IMR-90 (cell line): Measurements from ENCODE around the gene GADD45GIP1. TPM values are rescaled to one million over a fixed set of nuclear protein-coding genes. Genes with fewer than 3 reads are reported as not detected.

Experiments
- ATAC-seq: fragments of 200-7000 bp; cut with Tn5 transposase; 2 replicates; pipeline ENCODE4 v1.9.1; 2020; ENCODE audit warnings: low read depth, mild to moderate bottlenecking, moderate library complexity
- BruUV-seq: library from RNA; stranded (reverse); fragments of 400-500 nt; replicated peaks from 2 replicates; lab custom pipeline; 2021; lab: Mats Ljungman, UMichigan
- CTCF ChIA-PET: fragments of 300-600 bp; formaldehyde crosslinking; extraction: SDS; loops from one replicate; lab custom pipeline; 2021; ENCODE audit warnings: antibody characterized with exemption; lab: Yijun Ruan, JAX
- POLR2A ChIA-PET: fragments of 300-600 bp; sonication (Branson Sonifier 250); formaldehyde crosslinking; loops from one replicate; lab custom pipeline; 2022; ENCODE audit warnings: antibody characterized with exemption; ENCODE audit not compliant: unreplicated experiment; lab: Charles Lee
- DNase-seq: peaks from one replicate; pipeline ENCODE4 v3.0.0; 2013
- H2AFZ ChIP-seq: replicated peaks from 2 replicates; pipeline ENCODE3; 2013; ENCODE audit warnings: low read length, mild to moderate bottlenecking; ENCODE audit not compliant: poor library complexity
- H2AK5ac ChIP-seq: 2 replicates; pipeline ENCODE4 v1.6.1; 2013; ENCODE audit warnings: low read depth, low read length, inconsistent platforms
- H2AK9ac ChIP-seq: replicated peaks from 2 replicates; pipeline ENCODE3; 2013; ENCODE audit warnings: mild to moderate bottlenecking, low read depth, low read length, moderate library complexity; ENCODE audit not compliant: poor library complexity
- H2BK120ac ChIP-seq: 2 replicates; pipeline ENCODE4 v1.6.1; 2013; ENCODE audit warnings: low read depth, low read length, inconsistent platforms
- H2BK15ac ChIP-seq: 3 replicates; pipeline ENCODE4 v1.6.1; 2013; ENCODE audit warnings: low read depth, low read length, inconsistent platforms
- H2BK20ac ChIP-seq: 2 replicates; pipeline ENCODE4 v1.6.1; 2013; ENCODE audit warnings: low read depth, mild to moderate bottlenecking, inconsistent platforms, low read length, moderate library complexity
- H2BK5ac ChIP-seq: 2 replicates; pipeline ENCODE4 v1.6.1; 2013; ENCODE audit warnings: mild to moderate bottlenecking, low read depth, low read length, inconsistent platforms; ENCODE audit not compliant: poor library complexity, severe bottlenecking
- H3K14ac ChIP-seq: replicated peaks from 2 replicates; pipeline ENCODE4 v1.6.1; 2013; ENCODE audit warnings: low read depth, low read length, inconsistent platforms
- H3K18ac ChIP-seq: 2 replicates; pipeline ENCODE4 v1.6.1; 2013; ENCODE audit warnings: low read depth, low read length, control low read depth
- H3K23ac ChIP-seq: 2 replicates; pipeline ENCODE4 v1.6.1; 2013; ENCODE audit warnings: low read depth, low read length, inconsistent platforms
- H3K27ac ChIP-seq: 2 replicates; pipeline ENCODE4 v1.5.1; 2013; ENCODE audit warnings: mild to moderate bottlenecking, control low read depth, low read length; ENCODE audit not compliant: insufficient read depth
- H3K27me3 ChIP-seq: 2 replicates; pipeline ENCODE4 v1.6.1; 2013; ENCODE audit warnings: low read length; ENCODE audit not compliant: control insufficient read depth, insufficient read depth
- H3K36me3 ChIP-seq: 2 replicates; pipeline ENCODE4 v1.6.1; 2013; ENCODE audit warnings: low read length, mixed read lengths; ENCODE audit not compliant: control insufficient read depth, insufficient read depth
- H3K4ac ChIP-seq: 2 replicates; pipeline ENCODE4 v1.6.1; 2013; ENCODE audit warnings: low read depth, low read length, inconsistent platforms
- H3K4me1 ChIP-seq: 2 replicates; pipeline ENCODE4 v1.6.1; 2013; ENCODE audit warnings: low read length, mixed read lengths; ENCODE audit not compliant: control insufficient read depth, insufficient read depth
- H3K4me2 ChIP-seq: 2 replicates; pipeline ENCODE4 v1.6.1; 2013; ENCODE audit warnings: low read depth, mild to moderate bottlenecking, control low read depth, low read length, moderate library complexity
- H3K4me3 ChIP-seq: 2 replicates; pipeline ENCODE4 v1.5.1; 2013; ENCODE audit warnings: low read depth, mild to moderate bottlenecking, control low read depth, low read length, moderate library complexity; ENCODE audit not compliant: insufficient read depth
- H3K56ac ChIP-seq: 2 replicates; pipeline ENCODE4 v1.6.1; 2013; ENCODE audit warnings: low read length, inconsistent platforms; ENCODE audit not compliant: insufficient read depth; ENCODE audit errors: extremely low read depth
- H3K79me1 ChIP-seq, 2 experiments: 2 replicates each; pipeline ENCODE4 v1.6.1; 2013; ENCODE audit warnings: low read length in 2 of 2, inconsistent platforms in 1 of 2, low read depth in 1 of 2
- H3K9ac ChIP-seq: 2 replicates; pipeline ENCODE4 v1.6.1; 2013; ENCODE audit warnings: low read depth, low read length, control low read depth
- H3K9me1 ChIP-seq: 2 replicates; pipeline ENCODE4 v1.6.1; 2013; ENCODE audit warnings: low read length, inconsistent platforms; ENCODE audit not compliant: insufficient read depth
- H3K9me3 ChIP-seq: 2 replicates; pipeline ENCODE4 v1.6.1; 2013; ENCODE audit warnings: low read length; ENCODE audit not compliant: control insufficient read depth, insufficient read depth
- H4K20me1 ChIP-seq: 2 replicates; pipeline ENCODE4 v1.6.1; 2013; ENCODE audit warnings: low read length, inconsistent platforms; ENCODE audit not compliant: insufficient read depth
- H4K5ac ChIP-seq: 2 replicates; pipeline ENCODE4 v1.6.1; 2013; ENCODE audit warnings: mild to moderate bottlenecking, low read depth, low read length, control low read depth
- H4K8ac ChIP-seq, 2 experiments: 2 replicates each; pipeline ENCODE4 v1.6.1; 2013; ENCODE audit warnings: low read depth in 2 of 2, low read length in 2 of 2, control low read depth in 1 of 2, inconsistent platforms in 1 of 2
- H4K91ac ChIP-seq: 2 replicates; pipeline ENCODE4 v1.6.1; 2013; ENCODE audit warnings: low read depth, low read length, inconsistent platforms; ENCODE audit not compliant: insufficient read depth
- BHLHE40 ChIP-seq: fragments of 150-350 bp; IDR thresholded peaks from 2 replicates; pipeline ENCODE4 v1.6.1; 2016; ENCODE audit warnings: mild to moderate bottlenecking, low read depth, low read length
- CEBPB ChIP-seq: IDR thresholded peaks from 2 replicates; pipeline ENCODE4 v1.6.1; 2012; ENCODE audit warnings: low read depth, low read length, improper control_type of control experiment
- CHD1 ChIP-seq: IDR thresholded peaks from 2 replicates; pipeline ENCODE4 v1.6.1; 2012; ENCODE audit warnings: low read depth, low read length, improper control_type of control experiment
- ELK1 ChIP-seq: fragments of 150-350 bp; IDR thresholded peaks from 2 replicates; pipeline ENCODE4 v1.6.1; 2016; ENCODE audit warnings: low read depth, mild to moderate bottlenecking, low read length, moderate library complexity, borderline replicate concordance
- FOS ChIP-seq: fragments of 150-350 bp; IDR thresholded peaks from 2 replicates; pipeline ENCODE4 v1.6.1; 2016; ENCODE audit warnings: low read depth, low read length
- MAFK ChIP-seq: IDR thresholded peaks from 2 replicates; pipeline ENCODE4 v1.6.1; 2012; ENCODE audit warnings: low read depth, low read length, improper control_type of control experiment
- MAZ ChIP-seq: IDR thresholded peaks from 2 replicates; pipeline ENCODE4 v1.6.1; 2012; ENCODE audit warnings: low read depth, mild to moderate bottlenecking, low read length, improper control_type of control experiment, moderate library complexity, borderline replicate concordance
- MXI1 ChIP-seq: IDR thresholded peaks from 2 replicates; pipeline ENCODE4 v1.6.1; 2012; ENCODE audit warnings: low read depth, mild to moderate bottlenecking, low read length, moderate library complexity, borderline replicate concordance
- NFE2L2 ChIP-seq: fragments of 150-350 bp; IDR thresholded peaks from 2 replicates; pipeline ENCODE4 v1.6.1; 2016; ENCODE audit warnings: low read depth, mild to moderate bottlenecking, low read length
- POLR2A ChIP-seq: IDR thresholded peaks from 2 replicates; pipeline ENCODE4 v1.6.1; 2012; ENCODE audit warnings: mild to moderate bottlenecking, low read depth, low read length
- RAD21 ChIP-seq: IDR thresholded peaks from 2 replicates; pipeline ENCODE4 v1.6.1; 2012; ENCODE audit warnings: low read length, improper control_type of control experiment
- RCOR1 ChIP-seq: IDR thresholded peaks from 2 replicates; pipeline ENCODE4 v1.6.1; 2012; ENCODE audit warnings: mild to moderate bottlenecking, low read length, improper control_type of control experiment; ENCODE audit not compliant: insufficient replicate concordance
- RFX5 ChIP-seq: IDR thresholded peaks from 2 replicates; pipeline ENCODE4 v1.8.0; 2012; ENCODE audit warnings: low read depth, mild to moderate bottlenecking, low read length, moderate library complexity
- SMC3 ChIP-seq: fragments of 150-350 bp; IDR thresholded peaks from 2 replicates; pipeline ENCODE4 v1.6.1; 2016; ENCODE audit warnings: low read depth, mild to moderate bottlenecking, antibody characterized with exemption, low read length, moderate library complexity
- USF2 ChIP-seq: fragments of 150-350 bp; IDR thresholded peaks from 2 replicates; pipeline ENCODE4 v1.6.1; 2017; ENCODE audit warnings: mild to moderate bottlenecking, antibody characterized with exemption, low read length, low read depth
- WGBS, 2 experiments: methylation state at CpG; one replicate each; pipeline versions ENCODE4 v1.1.5 to v1.1.7; 2013; ENCODE audit warnings: missing lambda C conversion rate in 2 of 2; ENCODE audit not compliant: insufficient read length in 1 of 2; ENCODE audit errors: extremely low coverage in 2 of 2; 5-methylcytosine and 5-hydroxymethylcytosine counted together
- dilution Hi-C: fragments of 300-500 bp; cut with HindIII; formaldehyde crosslinking; loops from one replicate; pipeline ENCODE4 v1.14.3; 2018; ENCODE audit warnings: low sequenced_read_pairs; ENCODE audit not compliant: unreplicated experiment
- in situ Hi-C: fragments of 300-500 bp; cut with MboI; formaldehyde crosslinking; loops from 3 replicates; pipeline ENCODE4 v1.14.3; 2019; ENCODE audit warnings: low sequenced_read_pairs, inconsistent platforms, mixed read lengths
- intact Hi-C: fragments of 100-400 bp; cut with micrococcal nuclease; formaldehyde crosslinking; loops from 2 replicates; pipeline ENCODE4 v1.10.0; 2022
- polyA plus RNA-seq, 3 experiments: library from polyadenylated mRNA; depleted of rRNA; stranded (reverse); fragments of >200 nt; gene quantifications; 2 replicates each; pipeline ENCODE4 v1.2.3, GENCODE V29; 2012; ENCODE audit warnings: low replicate concordance in 1 of 3
- total RNA-seq: library from RNA; depleted of rRNA; stranded (reverse); fragments of >200 nt; gene quantifications from 2 replicates; pipeline ENCODE4 v1.2.3, GENCODE V29; 2012
- TF ChIP-seq, protein P1 (sequence below): conservative IDR thresholded peaks from 2 replicates; pipeline ENCODE4 v1.5.1; 2012; ENCODE audit warnings: mild to moderate bottlenecking, low read depth, low read length, improper control_type of control experiment

The GADD45GIP1 gene
- total and polyA plus RNA-seq, 2 of the 4 experiments (the other 2 are of a cell fraction) = 13.3 to 42.4 TPM

GRCh38 chr19:12987190-12987589 lies 30.2 kb upstream of the GADD45GIP1 start:
- Histone ChIP-seq H2AK5ac (no peak overlapping the region), H3K14ac (no peak overlapping the region), H3K18ac (no peak overlapping the region), H2AK9ac (peak overlapping the region; percentile 65), H4K5ac (no peak overlapping the region), H2AFZ (no peak overlapping the region), H3K27me3 (no peaks in the 10 kb centered on the region), H3K56ac (no peak overlapping the region), H3K4me3 (no peak overlapping the region), H3K9me3 (no peaks in the 10 kb centered on the region), H3K4ac (no peak overlapping the region), H3K27ac (no peak overlapping the region), H3K9ac (no peak overlapping the region), H3K79me1 (no peaks in the 10 kb centered on the region; a peak in 1 of 4 replicates), H4K8ac (no peak overlapping the region), H2BK120ac (no peak overlapping the region), H3K36me3 (no peaks in the 10 kb centered on the region), H2BK15ac (no peak overlapping the region), H3K4me1 (peaks cover 3% of the 10 kb centered on the region; the same call in 1 of the 2 replicates), H3K23ac (no peak overlapping the region), H4K20me1 (no peaks in the 10 kb centered on the region), H2BK5ac (no peak overlapping the region), H2BK20ac (no peak overlapping the region), H4K91ac (no peak overlapping the region), H3K4me2 (no peak overlapping the region), H3K9me1 (0 out of 2 replicates have a peak, but pooled peaks cover 4% of the 10 kb centered on the region)
- 83% methylated on average over 1 of the region's 3 CpGs; no CpG with 5 or more reads in 1 of the 2 experiments for WGBS, 2 experiments
- ATAC-seq (no peak), DNase-seq (no peak)
- POLR2A ChIA-PET = no interaction called here
- dilution Hi-C loops = no loop called here
- no TSS peak for BruUV-seq
- in situ Hi-C loops = loop anchor here (25.0 kb wide), 1 partner anchor 750 kb away; a partner anchor contains a TSS
- intact Hi-C loops = loop anchor here (5.0 kb wide), 1 partner anchor 45 kb away; no protein-coding TSS in a partner anchor
- no peak for TF ChIP-seq CHD1
- no peak for TF ChIP-seq RAD21
- no peak for TF ChIP-seq POLR2A
- TF ChIP-seq MAZ = no peak
- no peak for TF ChIP-seq CEBPB
- no peak for TF ChIP-seq ELK1
- TF ChIP-seq, protein P1, sequence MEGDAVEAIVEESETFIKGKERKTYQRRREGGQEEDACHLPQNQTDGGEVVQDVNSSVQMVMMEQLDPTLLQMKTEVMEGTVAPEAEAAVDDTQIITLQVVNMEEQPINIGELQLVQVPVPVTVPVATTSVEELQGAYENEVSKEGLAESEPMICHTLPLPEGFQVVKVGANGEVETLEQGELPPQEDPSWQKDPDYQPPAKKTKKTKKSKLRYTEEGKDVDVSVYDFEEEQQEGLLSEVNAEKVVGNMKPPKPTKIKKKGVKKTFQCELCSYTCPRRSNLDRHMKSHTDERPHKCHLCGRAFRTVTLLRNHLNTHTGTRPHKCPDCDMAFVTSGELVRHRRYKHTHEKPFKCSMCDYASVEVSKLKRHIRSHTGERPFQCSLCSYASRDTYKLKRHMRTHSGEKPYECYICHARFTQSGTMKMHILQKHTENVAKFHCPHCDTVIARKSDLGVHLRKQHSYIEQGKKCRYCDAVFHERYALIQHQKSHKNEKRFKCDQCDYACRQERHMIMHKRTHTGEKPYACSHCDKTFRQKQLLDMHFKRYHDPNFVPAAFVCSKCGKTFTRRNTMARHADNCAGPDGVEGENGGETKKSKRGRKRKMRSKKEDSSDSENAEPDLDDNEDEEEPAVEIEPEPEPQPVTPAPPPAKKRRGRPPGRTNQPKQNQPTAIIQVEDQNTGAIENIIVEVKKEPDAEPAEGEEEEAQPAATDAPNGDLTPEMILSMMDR = no peak
- TF ChIP-seq FOS = no peak
- no peak for TF ChIP-seq USF2
- TF ChIP-seq SMC3 = no peak
- no peak for TF ChIP-seq RFX5
- TF ChIP-seq NFE2L2 = no peak
- no peak for TF ChIP-seq RCOR1
- TF ChIP-seq MXI1 = no peak
- TF ChIP-seq MAFK = no peak
- no peak for TF ChIP-seq BHLHE40
- CTCF ChIA-PET = no interaction called here
